DOHH2 (cell line): Measurements from ENCODE around the gene RBM47.
"Not testable (repeated sequence)": the region's sequence is repeated elsewhere in the genome, so short reads cannot be mapped to it uniquely, and the experiment has no call there.

Experiments
- H3F3A ChIP-seq: fragments of 200-600 bp; sonication (generic), shearing (Covaris generic); 2 replicates; pipeline ENCODE4 v1.6.0; 2016; ENCODE audit warnings: antibody characterized with exemption, mild to moderate bottlenecking; ENCODE audit not compliant: control insufficient read depth, insufficient read depth
- H3K27ac ChIP-seq: fragments of 200-600 bp; sonication (generic); 2 replicates; pipeline ENCODE4 v1.5.1; 2014; ENCODE audit warnings: low read depth, mild to moderate bottlenecking, low read length, moderate library complexity
- H3K27me3 ChIP-seq: fragments of 200-600 bp; sonication (generic); 2 replicates; pipeline ENCODE4 v1.6.1; 2014; ENCODE audit warnings: mild to moderate bottlenecking, low read length, mixed read lengths; ENCODE audit not compliant: control insufficient read depth
- H3K36me3 ChIP-seq: fragments of 200-600 bp; sonication (generic); 2 replicates; pipeline ENCODE4 v1.6.1; 2014; ENCODE audit warnings: mild to moderate bottlenecking, low read length, moderate library complexity, mixed read lengths; ENCODE audit not compliant: control insufficient read depth
- H3K4me1 ChIP-seq: fragments of 200-600 bp; sonication (generic); 2 replicates; pipeline ENCODE4 v1.6.1; 2014; ENCODE audit warnings: mild to moderate bottlenecking, low read length, mixed read lengths; ENCODE audit not compliant: control insufficient read depth
- H3K4me2 ChIP-seq: fragments of 200-600 bp; sonication (generic); 2 replicates; pipeline ENCODE4 v1.6.0; 2014; ENCODE audit warnings: mild to moderate bottlenecking, low read length, moderate library complexity
- H3K4me3 ChIP-seq: fragments of 200-600 bp; sonication (generic); 2 replicates; pipeline ENCODE4 v1.5.1; 2014; ENCODE audit warnings: mild to moderate bottlenecking, low read length, mixed read lengths
- H3K79me2 ChIP-seq: fragments of 200-600 bp; sonication (generic); 2 replicates; pipeline ENCODE4 v1.6.1; 2014; ENCODE audit warnings: mild to moderate bottlenecking, low read length, mixed read lengths; ENCODE audit not compliant: control insufficient read depth
- H3K9me2 ChIP-seq: fragments of 200-600 bp; sonication (generic); replicated peaks from 2 replicates; pipeline ENCODE4 v1.6.1; 2014; ENCODE audit warnings: mild to moderate bottlenecking, low read length, mixed read lengths; ENCODE audit not compliant: control insufficient read depth
- H3K9me3 ChIP-seq: fragments of 200-600 bp; sonication (generic); 2 replicates; pipeline ENCODE4 v1.6.1; 2014; ENCODE audit warnings: antibody characterized with exemption, low read length, mixed read lengths; ENCODE audit not compliant: control insufficient read depth, insufficient read depth
- H4K20me1 ChIP-seq: fragments of 200-600 bp; sonication (generic); 2 replicates; pipeline ENCODE4 v1.6.0; 2014; ENCODE audit warnings: low read depth, mild to moderate bottlenecking, antibody characterized with exemption, low read length, moderate library complexity; ENCODE audit not compliant: control insufficient read depth, insufficient read depth
- EZH2phosphoT487 ChIP-seq: fragments of 200-600 bp; sonication (generic); IDR thresholded peaks from 2 replicates; pipeline ENCODE4 v1.6.1; 2017; ENCODE audit warnings: borderline replicate concordance, mild to moderate bottlenecking, antibody characterized with exemption, low read length, moderate library complexity, mixed read lengths
- TF ChIP-seq, protein P1 (sequence below): fragments of 200-600 bp; sonication (generic); IDR thresholded peaks from one replicate; pipeline ENCODE4 v1.5.1; 2014; ENCODE audit warnings: antibody characterized with exemption, mild to moderate bottlenecking, low read depth, low read length; ENCODE audit not compliant: poor library complexity, severe bottlenecking

The RBM47 gene

DNA sequence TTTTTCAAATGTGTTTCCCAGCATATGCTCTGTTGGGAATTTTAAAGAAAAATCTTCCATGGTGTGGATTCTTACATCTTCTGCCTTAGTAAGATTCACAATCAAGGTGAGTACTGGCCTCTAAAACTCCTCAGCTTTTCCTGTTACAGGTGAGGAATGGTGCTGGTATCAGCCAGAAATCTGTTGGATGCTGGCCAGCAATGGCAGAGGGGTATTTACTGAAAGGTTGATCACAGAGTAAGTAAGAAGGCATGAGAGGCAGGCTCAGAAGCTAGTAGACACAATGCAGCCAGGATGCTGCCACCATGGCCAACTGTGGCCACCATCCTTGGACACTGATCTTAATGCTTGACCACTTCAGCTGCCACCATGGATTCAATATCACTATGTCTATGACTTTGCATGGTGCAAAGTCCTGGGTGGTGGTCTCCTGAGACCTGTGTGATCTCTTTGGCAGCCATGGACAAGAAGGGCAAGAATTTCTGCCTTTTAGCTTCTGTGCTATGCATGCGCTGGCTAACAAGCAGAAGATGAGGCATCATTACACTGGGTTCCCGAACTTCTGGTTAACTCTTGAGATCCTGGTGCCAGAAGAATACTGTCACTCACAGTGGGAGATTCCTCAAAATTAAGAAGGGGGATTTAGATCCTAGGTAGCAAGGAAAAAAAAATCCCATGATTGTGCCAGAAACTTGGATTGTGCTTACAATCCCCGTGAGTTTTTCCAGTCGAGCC, 234.3 kb downstream of the RBM47 start:
- H3K27ac ChIP-seq: no peak overlapping the region
- peaks cover 7% of the 10 kb centered on the region; the same call in 1 of the 2 replicates for H3K4me1 ChIP-seq
- H3K36me3 ChIP-seq: no peaks in the 10 kb centered on the region
- H3K79me2 ChIP-seq: no peaks in the 10 kb centered on the region
- H4K20me1 ChIP-seq: no peaks in the 10 kb centered on the region
- 0 out of 2 replicates have a peak, but pooled peaks cover 3% of the 10 kb centered on the region for H3K27me3 ChIP-seq
- TF ChIP-seq EZH2phosphoT487: no peak
- H3K9me3 ChIP-seq: no peaks in the 10 kb centered on the region
- H3K4me2 ChIP-seq: no peak overlapping the region
- H3K4me3 ChIP-seq: no peak overlapping the region
- H3K9me2 ChIP-seq: no peaks in the 10 kb centered on the region
- H3F3A ChIP-seq: no peaks in the 10 kb centered on the region

DNA sequence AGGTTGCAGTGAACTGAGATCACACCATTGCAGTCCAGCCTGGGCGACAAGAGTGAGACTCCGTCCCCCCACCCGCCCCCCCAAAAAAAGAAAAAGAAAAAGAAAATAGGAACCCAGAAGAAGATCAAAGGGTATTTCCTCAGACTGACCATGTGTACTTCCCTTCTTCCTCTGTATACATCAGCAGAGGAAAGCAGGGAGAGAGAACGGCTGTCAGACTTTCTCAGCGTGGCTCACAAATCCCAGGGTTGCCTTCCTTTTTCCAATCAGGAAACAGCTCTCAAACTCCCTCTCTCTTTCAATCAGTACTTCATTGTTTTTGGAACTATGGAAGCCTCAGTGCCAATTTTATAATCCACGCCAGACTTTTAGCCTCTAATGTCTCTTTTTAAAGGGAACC, 235.4 kb downstream of the RBM47 start:
- Histone ChIP-seq H3K9me3 (no peaks in the 10 kb centered on the region), H3K27ac (no peak overlapping the region)
- TF ChIP-seq EZH2phosphoT487: no peak
- TF ChIP-seq, protein P1, sequence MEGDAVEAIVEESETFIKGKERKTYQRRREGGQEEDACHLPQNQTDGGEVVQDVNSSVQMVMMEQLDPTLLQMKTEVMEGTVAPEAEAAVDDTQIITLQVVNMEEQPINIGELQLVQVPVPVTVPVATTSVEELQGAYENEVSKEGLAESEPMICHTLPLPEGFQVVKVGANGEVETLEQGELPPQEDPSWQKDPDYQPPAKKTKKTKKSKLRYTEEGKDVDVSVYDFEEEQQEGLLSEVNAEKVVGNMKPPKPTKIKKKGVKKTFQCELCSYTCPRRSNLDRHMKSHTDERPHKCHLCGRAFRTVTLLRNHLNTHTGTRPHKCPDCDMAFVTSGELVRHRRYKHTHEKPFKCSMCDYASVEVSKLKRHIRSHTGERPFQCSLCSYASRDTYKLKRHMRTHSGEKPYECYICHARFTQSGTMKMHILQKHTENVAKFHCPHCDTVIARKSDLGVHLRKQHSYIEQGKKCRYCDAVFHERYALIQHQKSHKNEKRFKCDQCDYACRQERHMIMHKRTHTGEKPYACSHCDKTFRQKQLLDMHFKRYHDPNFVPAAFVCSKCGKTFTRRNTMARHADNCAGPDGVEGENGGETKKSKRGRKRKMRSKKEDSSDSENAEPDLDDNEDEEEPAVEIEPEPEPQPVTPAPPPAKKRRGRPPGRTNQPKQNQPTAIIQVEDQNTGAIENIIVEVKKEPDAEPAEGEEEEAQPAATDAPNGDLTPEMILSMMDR: no peak

DNA sequence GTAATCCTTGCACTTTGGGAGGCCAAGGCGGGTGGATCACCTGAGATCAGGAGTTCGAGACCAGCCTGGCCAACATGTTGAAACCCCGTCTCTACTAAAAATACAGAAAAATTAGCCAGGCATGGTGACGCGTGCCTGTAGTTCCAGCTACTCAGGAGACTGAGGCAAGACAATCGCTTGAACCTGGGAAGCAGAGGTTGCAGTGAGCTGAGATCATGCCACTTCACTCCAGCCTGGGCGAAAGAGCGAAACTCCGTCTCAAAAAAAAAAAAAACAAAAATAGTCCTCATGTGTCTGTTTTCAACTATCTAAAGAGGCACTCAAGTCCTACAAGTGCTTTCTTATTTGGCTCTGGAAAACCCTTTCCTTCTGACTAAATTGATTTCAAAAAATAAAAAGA, 237.4 kb downstream of the RBM47 start:
- H3K36me3 ChIP-seq, H3K4me3 ChIP-seq, H4K20me1 ChIP-seq, H3K4me1 ChIP-seq, H3K9me2 ChIP-seq, H3F3A ChIP-seq, H3K27me3 ChIP-seq, H3K27ac ChIP-seq, H3K4me2 ChIP-seq, H3K79me2 ChIP-seq, H3K9me3 ChIP-seq: not testable (repeated sequence)

More for the DNA sequence above, 235.4 kb downstream of the RBM47 start:
- Histone ChIP-seq H3K36me3 (no peaks in the 10 kb centered on the region), H3F3A (no peaks in the 10 kb centered on the region), H3K4me3 (no peak overlapping the region), H3K4me2 (no peak overlapping the region), H3K9me2 (no peaks in the 10 kb centered on the region), H3K4me1 (peaks cover 7% of the 10 kb centered on the region; the same call in 1 of the 2 replicates), H3K27me3 (0 out of 2 replicates have a peak, but pooled peaks cover 3% of the 10 kb centered on the region), H3K79me2 (no peaks in the 10 kb centered on the region), H4K20me1 (no peaks in the 10 kb centered on the region)

DNA sequence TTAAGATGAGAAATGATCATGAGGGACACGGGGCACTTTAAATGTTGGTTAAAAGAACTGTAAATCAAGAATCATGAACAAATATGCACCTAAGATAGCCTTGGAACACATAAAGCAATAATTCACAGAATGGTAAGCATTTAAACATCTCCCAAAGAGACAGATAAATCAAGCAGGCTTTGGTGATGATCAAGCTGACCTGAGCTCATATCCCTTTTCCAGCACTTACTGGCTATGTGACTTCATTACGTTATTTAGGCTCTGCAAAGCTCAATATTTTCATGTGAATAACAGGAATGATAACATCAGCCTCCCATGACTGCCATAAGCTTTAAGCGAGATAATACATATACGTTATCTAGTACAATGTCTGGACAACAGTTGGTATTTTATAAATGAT, 239.7 kb downstream of the RBM47 start:
- Histone ChIP-seq H3K36me3 (no peaks in the 10 kb centered on the region), H4K20me1 (no peaks in the 10 kb centered on the region), H3K27ac (no peak overlapping the region), H3K27me3 (0 out of 2 replicates have a peak, but pooled peaks cover 3% of the 10 kb centered on the region), H3F3A (no peaks in the 10 kb centered on the region), H3K9me3 (no peaks in the 10 kb centered on the region), H3K4me2 (no peak overlapping the region), H3K79me2 (no peaks in the 10 kb centered on the region), H3K4me3 (no peak overlapping the region), H3K4me1 (no peaks in the 10 kb centered on the region), H3K9me2 (no peaks in the 10 kb centered on the region)
- TF ChIP-seq, protein P1: no peak
- TF ChIP-seq EZH2phosphoT487: no peak
